Limb (tissue), 2 donors: ENCODE results near the gene PDE4D.
"Not testable (repeated sequence)": the region's sequence is repeated elsewhere in the genome, so short reads cannot be mapped to it uniquely, and the experiment has no call there.

ENCODE experiments used
- DNase-seq, 2 donors: peaks; one replicate each; pipeline ENCODE4 v3.0.0-alpha.2; 2016; ENCODE audit errors: extremely low spot score in 2 of 2

The PDE4D gene

DNA sequence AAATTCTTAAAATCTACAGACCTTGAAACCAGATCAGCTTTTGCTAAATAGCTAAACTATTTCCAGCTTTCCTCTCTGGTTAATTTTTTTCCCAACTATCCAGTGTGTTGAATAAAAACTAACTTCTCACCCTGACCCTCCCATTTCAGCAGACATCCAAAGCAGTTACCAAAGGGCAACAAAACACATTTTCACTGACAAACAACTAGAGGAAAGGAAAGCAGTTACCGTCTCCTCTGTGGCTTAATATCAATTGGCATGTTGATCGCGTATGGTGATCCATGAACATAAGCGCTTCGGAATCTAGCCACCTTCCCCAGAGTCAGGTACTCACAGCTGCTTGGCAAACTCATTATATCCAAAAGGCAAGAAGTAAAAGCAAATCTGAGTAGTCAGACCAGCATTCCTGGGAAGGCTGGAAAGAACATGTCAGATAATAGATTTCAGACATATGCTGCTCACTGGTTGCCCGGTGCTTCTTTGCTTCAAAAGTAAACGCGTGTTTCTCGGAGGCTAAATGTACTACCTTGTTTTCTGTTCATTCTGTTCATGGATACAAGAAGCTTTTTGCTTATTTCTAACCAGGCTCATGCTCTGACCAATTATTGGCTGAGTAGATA is 463.4 kb downstream of the PDE4D start:
- DNase-seq, result no peak

DNA sequence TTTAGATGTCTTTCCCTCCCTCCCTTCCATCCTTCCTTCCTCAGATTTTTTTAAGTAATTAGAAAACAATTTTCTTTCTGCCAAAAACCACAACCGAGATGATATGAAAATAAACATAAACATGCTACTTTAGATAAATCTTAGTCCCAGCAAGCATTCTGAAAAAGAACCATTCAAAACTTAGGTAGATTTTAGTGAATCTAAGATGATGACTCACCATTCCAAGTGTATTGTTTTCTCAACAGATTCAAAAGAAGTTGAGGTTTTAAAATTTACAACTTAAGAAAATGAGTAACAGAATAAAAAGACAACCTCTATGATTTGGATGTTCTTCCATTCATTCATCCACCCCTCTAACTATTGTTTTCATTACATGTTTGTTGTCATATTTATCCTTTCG is 465.1 kb downstream of the PDE4D start:
- DNase-seq, result no peak

DNA sequence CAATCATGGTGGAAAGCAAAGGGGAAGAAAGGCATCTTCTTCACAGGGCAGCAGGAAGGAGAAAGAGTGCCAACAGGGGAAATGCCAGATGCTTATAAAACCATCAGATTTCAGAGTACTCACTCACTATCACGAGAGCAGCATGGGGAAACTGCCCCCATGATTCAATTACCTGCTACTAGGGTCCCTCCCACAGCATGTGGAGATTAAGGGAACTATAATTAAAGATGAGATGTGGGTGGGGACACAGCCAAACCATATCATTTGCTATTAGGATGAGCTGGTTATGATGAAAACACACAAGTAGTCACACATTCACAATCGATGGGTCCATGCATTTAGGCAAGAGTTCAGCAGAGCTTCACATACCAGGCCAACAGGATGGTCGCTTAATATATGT is 469.0 kb downstream of the PDE4D start:
- DNase-seq, result no peak

DNA sequence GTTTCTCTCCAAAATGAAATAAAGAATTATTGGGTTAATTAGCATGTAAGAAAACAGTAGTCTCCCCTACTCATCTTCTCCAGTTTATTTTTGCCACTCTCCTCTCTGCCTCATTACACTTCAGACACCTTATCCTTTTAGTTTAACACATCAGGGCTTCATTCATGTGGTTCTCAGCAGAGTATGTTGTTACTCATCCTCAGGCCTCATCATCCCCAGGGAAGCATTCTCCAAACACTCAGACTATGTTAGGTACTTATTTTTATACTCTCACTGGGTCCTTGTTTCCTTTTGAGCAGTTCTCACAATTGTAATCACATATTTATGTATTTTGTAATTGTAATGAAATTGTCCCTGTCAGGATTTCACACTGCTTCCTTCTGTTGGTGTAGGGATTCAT is 470.5 kb downstream of the PDE4D start:
- DNase-seq, result no peak

DNA sequence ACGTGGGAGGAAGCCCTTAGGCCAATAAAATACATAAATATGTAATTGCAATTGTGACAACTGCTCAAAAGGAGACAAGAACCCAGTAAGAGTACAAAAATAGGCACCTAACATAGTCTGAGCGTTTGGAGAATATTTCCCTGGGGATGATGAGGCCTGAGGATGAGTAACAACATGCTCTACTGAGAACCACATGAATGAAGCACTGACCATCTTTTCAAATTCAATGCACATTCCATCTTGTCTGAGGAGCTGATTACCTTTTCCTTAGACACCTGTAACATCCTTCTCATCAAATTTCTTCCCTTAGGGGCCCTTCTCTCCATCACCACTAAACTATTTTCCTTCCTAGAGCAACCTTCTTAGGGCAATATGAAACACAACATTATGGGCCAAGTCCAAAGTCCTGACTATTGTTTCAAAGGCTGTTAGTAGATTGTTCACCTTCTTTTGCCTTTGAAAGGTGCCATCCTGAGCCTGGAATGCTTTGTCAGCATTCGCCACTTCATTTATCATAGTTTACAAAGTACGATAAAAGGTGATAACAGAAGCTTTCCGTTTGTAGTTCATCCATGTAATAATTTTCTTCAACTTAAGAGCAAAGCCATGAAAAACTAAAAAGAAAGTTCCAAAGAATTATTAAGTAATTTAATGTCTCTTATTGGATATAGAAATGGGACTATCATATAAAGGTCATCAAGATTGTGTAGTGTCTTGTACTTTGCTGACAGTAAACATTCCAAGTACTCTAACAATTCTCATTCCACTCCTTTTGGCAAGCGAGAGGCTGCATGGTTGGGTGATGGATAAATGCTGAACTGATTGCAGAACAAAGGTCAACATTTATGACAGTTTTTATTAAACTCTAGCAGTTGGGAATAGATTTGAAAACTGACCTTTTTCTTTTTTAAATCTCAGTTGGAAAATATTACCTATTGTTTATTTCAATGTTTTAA is 471.3 kb downstream of the PDE4D start:
- no peak for DNase-seq

DNA sequence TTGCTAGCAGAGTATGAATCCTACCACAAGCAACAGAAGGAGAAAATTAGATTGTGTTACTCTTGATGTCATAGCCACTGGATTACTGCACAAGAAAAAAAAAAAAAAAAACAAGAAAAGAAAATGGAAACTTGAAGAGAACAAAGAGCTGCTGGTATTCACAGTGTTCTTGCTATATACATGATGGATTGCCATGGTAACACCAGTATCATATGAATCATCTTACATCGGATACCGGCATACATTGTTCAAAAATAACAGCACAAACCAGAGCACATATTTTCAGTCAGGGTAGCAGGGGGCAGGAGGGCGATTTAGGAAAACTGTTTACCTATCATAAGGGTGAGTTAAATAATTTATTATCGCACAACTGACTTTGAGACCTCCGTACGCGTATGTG is 472.9 kb downstream of the PDE4D start:
- no peak for DNase-seq

DNA sequence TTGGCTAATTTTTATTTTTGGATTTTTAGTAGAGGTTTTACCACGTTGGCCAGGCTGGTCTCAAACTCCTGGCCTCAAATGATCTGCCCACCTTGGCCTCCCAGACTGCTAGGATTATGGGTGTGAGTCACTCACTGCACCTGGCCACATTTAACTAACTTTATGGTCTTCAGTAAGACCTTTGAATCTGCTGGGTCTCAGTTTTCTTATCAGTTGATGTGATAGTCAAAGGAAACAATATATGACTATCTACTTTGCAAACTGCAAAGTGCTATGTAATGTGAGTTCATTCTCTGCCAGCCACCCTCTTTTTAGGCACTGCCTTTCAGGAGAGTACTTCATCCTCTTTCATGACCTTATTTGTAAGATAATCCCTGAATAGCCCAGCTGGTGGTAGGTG is 474.7 kb downstream of the PDE4D start:
- no peak for DNase-seq

DNA sequence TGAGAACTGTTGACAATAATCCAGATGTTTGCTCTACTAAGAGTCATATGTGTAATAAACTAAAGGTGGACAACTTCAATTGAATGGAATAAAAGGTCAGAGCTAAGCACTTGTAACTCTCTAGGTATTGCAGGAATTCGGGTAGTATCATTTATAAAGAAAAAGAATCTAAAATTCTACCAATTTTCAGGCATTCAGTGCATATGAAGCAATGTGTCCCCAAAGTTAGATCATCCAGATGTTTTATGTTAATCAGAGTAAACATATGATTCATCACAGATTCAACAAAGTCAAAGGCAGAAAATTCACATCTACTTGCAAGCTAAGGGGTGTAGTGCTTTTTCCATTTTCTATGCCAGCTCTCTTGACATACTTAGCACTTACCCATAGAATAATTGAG is 477.1 kb downstream of the PDE4D start:
- DNase-seq, result no peak

DNA sequence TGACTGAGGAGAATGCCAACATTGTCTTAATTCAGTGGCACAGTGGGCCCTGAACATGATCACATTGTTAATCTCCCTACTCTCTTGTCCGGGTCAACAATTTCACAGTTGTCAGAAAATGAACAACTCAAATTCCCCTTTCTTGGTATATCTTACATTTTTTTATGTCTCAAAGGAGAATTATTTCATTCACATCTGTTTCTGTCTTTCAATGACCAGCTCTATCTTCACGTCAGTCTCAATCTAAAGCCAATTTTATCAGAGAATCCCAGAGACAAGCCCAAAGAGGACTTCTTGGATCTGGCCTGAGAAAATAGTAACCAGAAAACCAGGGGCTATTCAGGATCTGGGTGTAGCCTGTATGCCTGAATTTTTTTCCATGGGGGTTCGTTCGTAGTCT is 477.5 kb downstream of the PDE4D start:
- DNase-seq, result no peak

DNA sequence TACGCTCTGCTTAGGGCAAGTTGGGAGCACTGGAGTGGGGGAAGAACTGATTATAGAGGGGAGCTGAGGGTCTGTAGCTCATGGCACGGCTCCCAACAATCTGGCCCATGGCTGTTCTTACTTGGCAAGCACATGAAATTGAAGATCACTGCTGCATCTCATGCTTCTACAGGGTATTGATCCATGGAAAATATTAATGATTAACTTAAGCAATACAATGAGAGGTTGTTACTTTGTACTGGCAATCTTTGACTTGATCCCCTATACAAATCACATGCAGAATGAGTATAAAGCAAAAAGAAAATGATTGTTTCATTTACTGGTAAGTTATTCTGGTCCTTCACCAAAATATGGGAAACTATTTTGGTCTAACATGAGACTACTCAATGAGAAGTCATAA is 481.1 kb downstream of the PDE4D start:
- no peak for DNase-seq

DNA sequence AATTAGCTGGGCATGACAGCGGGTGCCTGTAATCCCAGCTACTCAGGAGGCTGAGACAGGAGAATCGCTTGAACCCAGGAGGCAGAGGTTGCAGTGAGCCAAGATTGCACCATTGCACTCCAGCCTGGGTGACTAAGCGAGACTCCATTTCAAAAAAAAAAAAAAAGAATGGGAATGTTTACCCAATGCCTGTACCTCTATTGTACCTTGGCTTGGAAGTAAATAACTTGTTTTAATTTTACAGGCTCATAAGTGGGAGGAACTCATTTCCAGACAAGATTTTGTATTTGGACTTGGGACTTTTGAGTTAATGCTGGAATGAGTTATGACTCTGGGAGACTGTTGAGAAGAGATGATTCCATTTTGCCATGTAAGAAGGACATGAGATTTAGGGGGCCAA is 484.5 kb downstream of the PDE4D start:
- DNase-seq, result not testable (repeated sequence)

DNA sequence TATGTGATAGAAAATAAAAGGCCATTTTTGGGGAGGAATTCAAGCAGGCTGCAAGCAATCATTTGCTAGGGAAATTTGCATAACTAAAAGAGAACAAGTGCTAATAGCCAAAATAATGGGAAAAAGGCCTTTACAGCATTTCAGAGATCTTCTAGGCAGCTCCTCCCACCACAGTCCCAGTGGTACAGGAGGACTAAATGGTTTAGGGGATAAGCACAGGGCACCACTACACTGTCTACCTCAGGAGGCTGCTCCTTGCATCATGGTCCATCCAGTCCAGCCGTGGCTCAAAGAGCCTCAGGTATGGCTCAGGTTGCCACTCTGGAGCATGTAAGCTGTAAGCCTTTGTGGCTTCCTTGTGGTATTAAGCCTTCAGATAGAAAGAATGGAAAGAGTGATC is 485.6 kb downstream of the PDE4D start:
- no peak for DNase-seq

DNA sequence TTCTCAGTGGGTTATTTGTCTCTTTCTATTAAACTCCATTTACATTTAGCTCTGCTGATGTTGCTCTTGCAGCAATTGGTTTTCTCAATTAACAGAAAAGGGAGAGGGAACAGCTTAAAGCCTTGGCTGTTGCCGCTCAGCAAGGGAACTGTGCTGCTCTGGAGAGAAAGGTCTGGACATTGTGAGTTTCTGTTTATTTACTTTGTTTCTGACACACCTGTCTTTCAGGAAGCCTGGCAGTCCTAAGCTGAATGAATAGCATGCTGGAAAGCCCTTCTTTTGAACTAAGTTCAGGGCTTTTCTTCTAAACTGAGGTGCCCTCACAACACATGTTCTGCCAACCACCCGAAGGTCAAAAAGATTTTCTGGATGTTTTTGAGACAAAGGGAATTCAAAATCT is 491.9 kb downstream of the PDE4D start:
- DNase-seq, result no peak

DNA sequence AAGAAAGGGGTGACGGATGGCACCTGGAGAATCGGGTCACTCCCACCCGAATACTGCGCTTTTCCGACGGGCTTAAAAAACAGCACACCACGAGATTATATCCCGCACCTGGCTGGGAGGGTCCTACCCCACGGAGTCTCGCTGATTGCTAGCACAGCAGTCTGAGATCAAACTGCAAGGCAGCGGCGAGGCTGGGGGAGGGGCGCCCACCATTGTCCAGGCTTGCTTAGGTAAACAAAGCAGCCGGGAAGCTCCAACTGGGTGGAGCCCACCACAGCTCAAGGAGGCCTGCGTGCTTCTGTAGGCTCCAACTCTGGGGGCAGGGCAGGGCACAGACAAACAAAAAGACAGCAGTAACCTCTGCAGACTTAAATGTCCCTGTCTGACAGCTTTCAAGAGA is 498.6 kb downstream of the PDE4D start:
- DNase-seq, result not testable (repeated sequence)

DNA sequence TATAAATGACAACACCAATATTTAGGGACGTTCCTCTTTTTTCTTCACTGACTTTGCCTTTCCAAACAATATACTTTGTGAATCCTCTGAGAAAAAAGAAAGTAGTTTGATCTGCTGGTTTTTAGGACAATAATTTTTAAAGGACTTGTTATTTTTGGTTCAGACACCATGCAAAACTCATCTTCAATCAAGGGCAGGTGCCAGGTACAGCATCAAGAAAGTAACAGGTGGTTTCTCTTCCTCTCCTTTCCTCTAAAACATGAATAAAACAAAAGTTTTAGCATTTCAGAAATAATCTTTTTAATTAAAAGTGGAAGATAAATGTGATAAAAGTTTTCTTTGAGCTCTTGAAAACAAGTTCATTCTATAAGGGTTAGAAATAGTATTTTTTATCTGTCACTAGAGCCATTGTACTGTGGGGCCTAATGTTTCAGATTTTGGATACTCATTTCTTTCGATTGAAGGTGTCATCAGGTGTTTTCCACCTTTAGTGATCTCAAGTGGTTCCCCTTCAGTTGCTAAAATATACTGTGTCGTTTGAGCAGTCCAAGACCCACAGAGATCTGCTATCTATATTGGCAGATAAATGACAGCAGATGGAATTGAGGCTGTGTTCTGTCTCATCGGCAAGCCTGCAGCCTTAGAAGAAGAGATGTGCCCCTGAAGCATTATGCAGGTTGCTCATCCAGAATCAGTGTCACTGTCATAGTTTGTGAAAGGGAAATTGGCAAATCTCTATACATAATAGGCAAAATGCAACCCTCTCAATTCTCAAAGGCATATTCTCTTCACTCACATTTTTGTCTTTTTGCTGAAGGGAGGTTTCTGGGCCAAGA is 499.7 kb downstream of the PDE4D start:
- DNase-seq, result no peak

DNA sequence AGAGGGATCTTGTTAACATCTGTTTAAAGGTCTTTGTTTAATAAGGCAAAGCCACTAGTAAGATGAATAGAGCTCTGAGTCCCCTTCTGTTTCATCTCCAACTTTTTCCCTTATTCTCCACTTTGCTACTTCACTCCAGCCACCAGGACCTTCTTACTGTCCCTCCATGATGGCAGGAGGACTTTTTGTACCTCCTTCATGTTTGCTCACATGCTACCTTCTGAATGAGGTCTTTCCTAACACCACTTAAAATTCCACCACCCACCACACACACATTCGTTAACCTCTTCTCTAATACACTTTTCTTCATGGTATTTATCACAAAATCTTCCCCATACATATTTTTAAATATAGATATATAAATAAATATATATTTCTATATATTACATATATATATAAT is 501.9 kb downstream of the PDE4D start:
- no peak for DNase-seq

DNA sequence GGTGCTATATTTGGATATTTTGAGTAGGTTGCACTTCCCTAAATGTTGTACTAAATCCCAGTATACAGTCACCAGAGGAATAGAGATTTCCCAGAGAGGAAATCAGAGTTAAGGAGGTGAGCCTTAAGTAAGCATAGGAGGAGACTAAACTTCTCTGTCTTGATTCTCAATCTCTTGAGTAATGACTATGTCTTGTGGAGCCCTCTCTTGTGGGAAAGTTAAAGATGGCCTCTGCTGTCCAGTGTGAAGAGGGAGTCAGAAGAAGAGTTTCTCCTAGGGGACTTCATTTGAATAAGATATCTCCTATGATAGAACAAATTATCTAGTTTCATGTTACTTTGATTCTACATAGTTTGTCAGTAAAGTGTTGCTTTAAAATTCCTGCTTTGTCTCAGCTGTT is 502.5 kb downstream of the PDE4D start:
- no peak for DNase-seq

DNA sequence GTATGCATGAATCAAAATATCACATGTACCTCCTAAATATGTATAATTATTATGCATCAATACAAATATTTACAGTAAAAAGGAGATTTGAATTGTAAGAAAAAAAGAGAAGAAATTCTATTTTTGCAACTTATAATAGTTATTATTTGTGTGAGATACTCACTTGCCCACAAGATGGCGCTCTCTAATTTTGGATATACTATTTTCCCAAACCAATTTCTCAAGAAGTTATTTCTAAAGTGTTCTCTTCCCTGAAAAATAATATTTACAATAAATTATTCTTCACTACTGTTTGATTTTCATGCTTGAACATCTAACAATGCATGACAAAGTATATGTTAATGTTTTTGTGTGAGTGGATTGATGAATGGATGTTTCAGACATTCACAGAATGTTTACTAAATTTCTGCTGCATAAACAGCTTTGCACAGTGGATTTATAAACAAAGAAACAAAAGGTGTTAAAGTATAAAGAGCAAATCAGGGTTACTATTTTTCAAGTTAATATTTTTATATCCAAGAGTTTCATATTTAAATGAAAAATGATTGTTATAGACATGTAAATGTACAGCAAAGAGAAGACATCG is 503.4 kb downstream of the PDE4D start:
- DNase-seq, result peak in 1 of 2 donors; percentile 61

DNA sequence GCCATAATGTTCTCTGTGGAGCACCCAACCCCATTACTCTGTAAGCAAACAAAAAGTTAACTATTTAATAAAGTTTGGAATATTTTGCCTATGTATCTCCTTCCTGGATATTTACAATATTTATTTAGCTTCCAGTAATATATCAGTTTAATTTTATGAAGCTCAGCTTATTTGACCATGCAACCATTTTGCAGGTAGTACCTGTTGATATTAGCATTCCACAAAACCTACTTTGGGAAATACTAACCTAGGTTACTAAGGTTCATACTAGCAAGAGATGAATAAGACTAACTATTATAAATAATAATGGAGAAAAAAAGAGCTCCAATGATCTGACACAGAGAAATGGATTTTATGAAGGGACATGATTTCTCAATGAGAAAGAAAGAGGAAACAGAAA is 506.4 kb downstream of the PDE4D start:
- DNase-seq, result no peak

DNA sequence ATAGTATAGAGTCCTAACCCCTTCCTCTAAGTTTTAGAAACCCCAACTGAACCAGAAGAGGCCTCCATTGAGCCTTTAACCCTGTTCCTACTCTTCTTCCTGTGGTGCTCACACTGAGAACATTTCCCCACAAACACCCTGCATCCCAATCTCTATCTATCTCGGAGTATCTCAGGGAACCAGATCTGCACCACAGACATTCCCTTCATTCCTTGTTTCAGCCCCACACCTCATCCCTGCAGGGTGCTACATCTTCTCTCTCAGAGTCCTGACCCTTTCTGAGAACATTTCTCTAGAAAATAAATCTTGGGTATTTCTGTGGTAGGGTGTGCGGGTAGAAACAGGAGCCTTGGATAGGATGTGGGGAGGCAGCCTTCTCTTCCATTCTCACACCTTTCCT is 507.8 kb downstream of the PDE4D start:
- DNase-seq, result no peak

DNA sequence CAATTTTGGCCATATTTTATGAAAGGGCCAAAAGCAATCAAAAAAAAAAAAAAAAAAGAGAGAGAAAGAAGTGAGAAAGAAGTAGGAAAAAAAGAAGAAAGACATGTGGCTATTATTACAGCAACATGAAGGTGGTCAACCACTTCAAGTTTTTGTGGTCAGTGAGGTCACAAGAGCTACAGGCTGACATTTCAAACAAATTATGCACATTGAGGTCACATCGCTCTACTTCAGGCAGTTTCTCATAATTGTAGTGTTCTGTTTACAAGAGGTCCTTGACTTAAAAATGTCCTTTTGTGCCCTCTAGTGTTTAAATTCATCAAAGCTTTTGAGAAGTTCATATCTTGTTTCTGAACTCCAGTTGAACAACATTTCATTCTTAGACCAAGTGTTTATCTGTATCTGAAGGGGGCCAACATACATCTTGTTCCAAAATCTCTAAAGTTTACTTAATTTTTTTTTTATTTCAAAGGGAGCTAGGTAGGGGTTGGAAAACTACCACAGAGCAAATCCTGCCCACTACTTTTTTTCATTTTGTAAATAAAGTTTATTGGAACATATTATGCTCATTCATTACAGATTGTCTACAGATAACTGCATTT is 513.1 kb downstream of the PDE4D start:
- DNase-seq, result peak in 1 of 2 donors; percentile 87
